ENCODE results near the gene ULK4.
A peak's percentile ranks its signal among the peaks of the same experiment; 100 is the strongest.
"Not testable (repeated sequence)": the region's sequence is repeated elsewhere in the genome, so short reads cannot be mapped to it uniquely, and the experiment has no call there.

ULK4 gene

GRCh38 chr3:41768363-41768762 is 193.5 kb downstream of the ULK4 start:
- no peak for DNase-seq (ENCODE audit: low read depth, low spot score)

GRCh38 chr3:41762867-41763266 is 199.0 kb downstream of the ULK4 start:
- not testable (repeated sequence) for DNase-seq (ENCODE audit: low read depth, low spot score)

GRCh38 chr3:41753651-41754050 is 208.3 kb downstream of the ULK4 start:
- DNase-seq (ENCODE audit: low read depth, low spot score): no peak

GRCh38 chr3:41751597-41751996 is 210.3 kb downstream of the ULK4 start:
- no peak for DNase-seq (ENCODE audit: low read depth, low spot score)

- DNase-seq (ENCODE audit: low read depth, low spot score): no peak
Observed at GRCh38 chr3:41749988-41750387, 211.9 kb downstream of the ULK4 start.

GRCh38 chr3:41746215-41746614 is 215.7 kb downstream of the ULK4 start:
- no peak for DNase-seq (ENCODE audit: low read depth, low spot score)

GRCh38 chr3:41742121-41742520 is 219.8 kb downstream of the ULK4 start:
- DNase-seq (ENCODE audit: low read depth, low spot score): no peak

GRCh38 chr3:41740374-41740886 is 221.5 kb downstream of the ULK4 start:
- no peak for DNase-seq (ENCODE audit: low read depth, low spot score)

- no peak for DNase-seq (ENCODE audit: low read depth, low spot score)
Observed at GRCh38 chr3:41726891-41727290, 235.0 kb downstream of the ULK4 start.

- peak; percentile 31 for DNase-seq (ENCODE audit: low read depth, low spot score)
Observed at GRCh38 chr3:41717641-41718040, 244.3 kb downstream of the ULK4 start.

GRCh38 chr3:41716471-41716870 is 245.4 kb downstream of the ULK4 start:
- DNase-seq (ENCODE audit: low read depth, low spot score): no peak

- DNase-seq (ENCODE audit: low read depth, low spot score): no peak
Observed at GRCh38 chr3:41715376-41715775, 246.5 kb downstream of the ULK4 start.

GRCh38 chr3:41711651-41712050 is 250.3 kb downstream of the ULK4 start:
- no peak for DNase-seq (ENCODE audit: low read depth, low spot score)

- DNase-seq (ENCODE audit: low read depth, low spot score): peak; percentile 61
Observed at GRCh38 chr3:41710646-41711388, 251.1 kb downstream of the ULK4 start.

GRCh38 chr3:41709213-41709612 is 252.7 kb downstream of the ULK4 start:
- DNase-seq (ENCODE audit: low read depth, low spot score): not testable (repeated sequence)

- DNase-seq (ENCODE audit: low read depth, low spot score): no peak
Observed at GRCh38 chr3:41708176-41708575, 253.7 kb downstream of the ULK4 start.

GRCh38 chr3:41705893-41706292 is 256.0 kb downstream of the ULK4 start:
- no peak for DNase-seq (ENCODE audit: low read depth, low spot score)

- no peak for DNase-seq (ENCODE audit: low read depth, low spot score)
Observed at GRCh38 chr3:41701191-41701698, 260.7 kb downstream of the ULK4 start.

- DNase-seq (ENCODE audit: low read depth, low spot score): no peak
Observed at GRCh38 chr3:41700155-41700554, 261.7 kb downstream of the ULK4 start.

GRCh38 chr3:41698898-41699297 is 263.0 kb downstream of the ULK4 start:
- DNase-seq (ENCODE audit: low read depth, low spot score): no peak

GRCh38 chr3:41697702-41698101 is 264.2 kb downstream of the ULK4 start:
- no peak for DNase-seq (ENCODE audit: low read depth, low spot score)

GRCh38 chr3:41695806-41696205 is 266.1 kb downstream of the ULK4 start:
- peak; percentile 49 for DNase-seq (ENCODE audit: low read depth, low spot score)

GRCh38 chr3:41693799-41694198 is 268.1 kb downstream of the ULK4 start:
- DNase-seq (ENCODE audit: low read depth, low spot score): no peak
